GM23338 (cell line): ENCODE data around the gene ECE1. TPM values are rescaled to one million over a fixed set of nuclear protein-coding genes. Genes with fewer than 3 reads are reported as not detected.

ENCODE experiments used
- ATAC-seq: fragments of 200-7000 bp; cut with Tn5 transposase; 3 replicates; pipeline ENCODE4 v1.9.1; 2020
- DNase-seq: peaks from one replicate; pipeline ENCODE4 v3.0.0-alpha.2; 2015; ENCODE audit warnings: low spot score
- H2AFZ ChIP-seq: fragments of 200-600 bp; sonication (generic); 2 replicates; pipeline ENCODE4 v1.8.0; 2016; ENCODE audit warnings: antibody characterized with exemption, mild to moderate bottlenecking, moderate library complexity
- H3F3A ChIP-seq: fragments of 200-600 bp; sonication (generic); replicated peaks from 2 replicates; pipeline ENCODE4 v1.8.0; 2017; ENCODE audit warnings: antibody characterized with exemption, mixed run types, low read depth
- H3K27ac ChIP-seq: fragments of 200-600 bp; sonication (generic); 2 replicates; pipeline ENCODE4 v1.6.1; 2016; ENCODE audit warnings: low read depth
- H3K27me3 ChIP-seq: fragments of 200-600 bp; sonication (generic); 2 replicates; pipeline ENCODE4 v1.8.0; 2016; ENCODE audit warnings: mild to moderate bottlenecking, mixed run types, moderate library complexity; ENCODE audit not compliant: insufficient read depth
- H3K36me3 ChIP-seq: fragments of 200-600 bp; sonication (generic); 2 replicates; pipeline ENCODE4 v1.8.0; 2016; ENCODE audit warnings: mild to moderate bottlenecking; ENCODE audit not compliant: insufficient read depth
- H3K4me1 ChIP-seq: fragments of 200-600 bp; sonication (generic); 2 replicates; pipeline ENCODE4 v1.8.0; 2016; ENCODE audit warnings: mild to moderate bottlenecking, moderate library complexity; ENCODE audit not compliant: insufficient read depth
- H3K4me2 ChIP-seq: fragments of 200-600 bp; sonication (generic); 2 replicates; pipeline ENCODE4 v1.7.1; 2017; ENCODE audit warnings: mixed run types
- H3K4me3 ChIP-seq: fragments of 200-600 bp; sonication (generic); 2 replicates; pipeline ENCODE4 v1.6.1; 2016; ENCODE audit warnings: mixed run types
- H3K79me2 ChIP-seq: fragments of 200-600 bp; sonication (generic); replicated peaks from 2 replicates; pipeline ENCODE4 v1.8.0; 2017; ENCODE audit warnings: mild to moderate bottlenecking; ENCODE audit not compliant: insufficient read depth
- H3K9me2 ChIP-seq: fragments of 200-600 bp; sonication (generic); 2 replicates; pipeline ENCODE4 v1.8.0; 2017; ENCODE audit not compliant: insufficient read depth
- H4K20me1 ChIP-seq: fragments of 200-600 bp; sonication (generic); replicated peaks from 2 replicates; pipeline ENCODE4 v1.8.0; 2017; ENCODE audit warnings: mild to moderate bottlenecking; ENCODE audit not compliant: insufficient read depth
- H3K27ac Mint-ChIP-seq: 2 replicates; pipeline ENCODE4 v1.8.0; 2020; ENCODE audit warnings: inconsistent platforms, mild to moderate bottlenecking, moderate library complexity, mixed read lengths
- H3K27me3 Mint-ChIP-seq: 3 replicates; pipeline ENCODE4 v1.8.0; 2022; ENCODE audit warnings: low read depth, mild to moderate bottlenecking, moderate library complexity, mixed read lengths, inconsistent platforms; ENCODE audit not compliant: insufficient read depth, poor library complexity
- H3K36me3 Mint-ChIP-seq: 3 replicates; pipeline ENCODE4 v1.8.0; 2021; ENCODE audit warnings: low read depth, mild to moderate bottlenecking, inconsistent platforms, moderate library complexity, mixed read lengths
- H3K4me1 Mint-ChIP-seq: 3 replicates; pipeline ENCODE4 v1.8.0; 2020; ENCODE audit warnings: mild to moderate bottlenecking, inconsistent platforms, mixed read lengths
- H3K4me3 Mint-ChIP-seq: 3 replicates; pipeline ENCODE4 v1.8.0; 2021; ENCODE audit warnings: moderate library complexity, mild to moderate bottlenecking, inconsistent platforms, mixed read lengths
- H3K9me3 Mint-ChIP-seq: 3 replicates; pipeline ENCODE4 v1.8.0; 2020; ENCODE audit warnings: moderate library complexity, mild to moderate bottlenecking, inconsistent platforms, mixed read lengths
- CREB1 ChIP-seq: fragments of 250-450 bp; sonication (Bioruptor Pico); IDR thresholded peaks from 2 replicates; pipeline ENCODE4 v1.5.0; 2020; ENCODE audit warnings: low read depth, mild to moderate bottlenecking, moderate library complexity
- EZH2 ChIP-seq: fragments of 200-600 bp; sonication (generic); IDR thresholded peaks from one replicate; pipeline ENCODE4 v1.8.0; 2017; ENCODE audit warnings: antibody characterized with exemption, mild to moderate bottlenecking, low read depth; ENCODE audit not compliant: unreplicated experiment
- EZH2phosphoT487 ChIP-seq: fragments of 200-600 bp; sonication (generic); IDR thresholded peaks from one replicate; pipeline ENCODE4 v1.8.1; 2018; ENCODE audit warnings: antibody characterized with exemption; ENCODE audit not compliant: unreplicated experiment
- JUNB ChIP-seq: IDR thresholded peaks from one replicate; pipeline ENCODE4 v1.6.1; 2016; ENCODE audit warnings: antibody characterized with exemption; ENCODE audit not compliant: unreplicated experiment
- NANOG ChIP-seq: IDR thresholded peaks from 2 replicates; pipeline ENCODE4 v1.6.1; 2016; ENCODE audit warnings: antibody characterized with exemption, borderline replicate concordance
- POLR2AphosphoS5 ChIP-seq: IDR thresholded peaks from 2 replicates; pipeline ENCODE4 v1.6.1; 2016; ENCODE audit warnings: antibody characterized with exemption, low read depth
- STAT1 ChIP-seq: IDR thresholded peaks from one replicate; pipeline ENCODE4 v1.6.1; 2016; ENCODE audit warnings: antibody characterized with exemption; ENCODE audit not compliant: unreplicated experiment
- ZNF114 ChIP-seq: fragments of 250-450 bp; sonication (Bioruptor Pico); IDR thresholded peaks from 2 replicates; pipeline ENCODE4 v1.5.0; 2020; ENCODE audit warnings: mild to moderate bottlenecking, moderate library complexity
- ZNF331 ChIP-seq: fragments of 250-450 bp; sonication (Bioruptor Pico); IDR thresholded peaks from 2 replicates; pipeline ENCODE4 v1.5.0; 2020; ENCODE audit warnings: low read depth, mild to moderate bottlenecking, moderate library complexity
- polyA plus RNA-seq: library from polyadenylated mRNA; unstranded; fragments of >200 nt; fragmentation: Nextera tagmentation; extraction: Ambion mirVana; gene quantifications from 2 replicates; pipeline ENCODE4 v1.2.1, GENCODE V29; 2016
- total RNA-seq: library from RNA; depleted of rRNA; stranded (reverse); fragments of >200 nt; shearing (Covaris generic); gene quantifications from 2 replicates; pipeline ENCODE4 v1.2.3, GENCODE V29; 2014
- TF ChIP-seq, protein P1 (sequence below): fragments of 250-450 bp; sonication (Bioruptor Pico); IDR thresholded peaks from 2 replicates; pipeline ENCODE4 v1.5.0; 2020; ENCODE audit warnings: mild to moderate bottlenecking, moderate library complexity
- TF ChIP-seq, protein P2 (sequence below): IDR thresholded peaks from one replicate; pipeline ENCODE4 v1.6.1; 2018; ENCODE audit warnings: antibody characterized with exemption; ENCODE audit not compliant: unreplicated experiment
- TF ChIP-seq, protein P3 (sequence below): IDR thresholded peaks from 2 replicates; pipeline ENCODE4 v1.6.1; 2016; ENCODE audit warnings: antibody characterized with exemption
- TF ChIP-seq, protein P4 (sequence below), 2 experiments: fragments of 200-600 bp in 1 of 2; sonication (generic) in 1 of 2; conservative IDR thresholded peaks; 2 replicates each; pipeline versions ENCODE4 v1.5.1 to v1.6.1; 2016 to 2017; ENCODE audit warnings: antibody characterized with exemption in 2 of 2, low read depth in 2 of 2, mild to moderate bottlenecking in 2 of 2, moderate library complexity in 1 of 2

Gene ECE1
- total and polyA plus RNA-seq, 2 experiments from 2014 or later = 11.0 to 45.0 TPM

GRCh38 chr1:21308847-21309652 is 18.8 kb upstream of the ECE1 start:
- H2AFZ ChIP-seq = no peak overlapping the region
- peaks cover 4% of the 10 kb centered on the region; the same call in 1 of the 2 replicates for H4K20me1 ChIP-seq
- ATAC-seq (peak; percentile 7; the same call in 2 of the 3 replicates), DNase-seq (no peak)
- Mint-ChIP-seq H3K27me3 (peaks cover 10% of the 10 kb centered on the region), H3K4me1 (peaks cover 65% of the 10 kb centered on the region), H3K27ac (no peak overlapping the region), H3K36me3 (no peaks in the 10 kb centered on the region; the same call in 2 of the 3 replicates), H3K4me3 (no peak overlapping the region), H3K9me3 (no peaks in the 10 kb centered on the region)
- no peaks in the 10 kb centered on the region for H3K36me3 ChIP-seq
- H3K4me2 ChIP-seq = no peak overlapping the region
- H3F3A ChIP-seq = peaks cover 7% of the 10 kb centered on the region; the same call in 1 of the 2 replicates
- TF ChIP-seq, protein P1, sequence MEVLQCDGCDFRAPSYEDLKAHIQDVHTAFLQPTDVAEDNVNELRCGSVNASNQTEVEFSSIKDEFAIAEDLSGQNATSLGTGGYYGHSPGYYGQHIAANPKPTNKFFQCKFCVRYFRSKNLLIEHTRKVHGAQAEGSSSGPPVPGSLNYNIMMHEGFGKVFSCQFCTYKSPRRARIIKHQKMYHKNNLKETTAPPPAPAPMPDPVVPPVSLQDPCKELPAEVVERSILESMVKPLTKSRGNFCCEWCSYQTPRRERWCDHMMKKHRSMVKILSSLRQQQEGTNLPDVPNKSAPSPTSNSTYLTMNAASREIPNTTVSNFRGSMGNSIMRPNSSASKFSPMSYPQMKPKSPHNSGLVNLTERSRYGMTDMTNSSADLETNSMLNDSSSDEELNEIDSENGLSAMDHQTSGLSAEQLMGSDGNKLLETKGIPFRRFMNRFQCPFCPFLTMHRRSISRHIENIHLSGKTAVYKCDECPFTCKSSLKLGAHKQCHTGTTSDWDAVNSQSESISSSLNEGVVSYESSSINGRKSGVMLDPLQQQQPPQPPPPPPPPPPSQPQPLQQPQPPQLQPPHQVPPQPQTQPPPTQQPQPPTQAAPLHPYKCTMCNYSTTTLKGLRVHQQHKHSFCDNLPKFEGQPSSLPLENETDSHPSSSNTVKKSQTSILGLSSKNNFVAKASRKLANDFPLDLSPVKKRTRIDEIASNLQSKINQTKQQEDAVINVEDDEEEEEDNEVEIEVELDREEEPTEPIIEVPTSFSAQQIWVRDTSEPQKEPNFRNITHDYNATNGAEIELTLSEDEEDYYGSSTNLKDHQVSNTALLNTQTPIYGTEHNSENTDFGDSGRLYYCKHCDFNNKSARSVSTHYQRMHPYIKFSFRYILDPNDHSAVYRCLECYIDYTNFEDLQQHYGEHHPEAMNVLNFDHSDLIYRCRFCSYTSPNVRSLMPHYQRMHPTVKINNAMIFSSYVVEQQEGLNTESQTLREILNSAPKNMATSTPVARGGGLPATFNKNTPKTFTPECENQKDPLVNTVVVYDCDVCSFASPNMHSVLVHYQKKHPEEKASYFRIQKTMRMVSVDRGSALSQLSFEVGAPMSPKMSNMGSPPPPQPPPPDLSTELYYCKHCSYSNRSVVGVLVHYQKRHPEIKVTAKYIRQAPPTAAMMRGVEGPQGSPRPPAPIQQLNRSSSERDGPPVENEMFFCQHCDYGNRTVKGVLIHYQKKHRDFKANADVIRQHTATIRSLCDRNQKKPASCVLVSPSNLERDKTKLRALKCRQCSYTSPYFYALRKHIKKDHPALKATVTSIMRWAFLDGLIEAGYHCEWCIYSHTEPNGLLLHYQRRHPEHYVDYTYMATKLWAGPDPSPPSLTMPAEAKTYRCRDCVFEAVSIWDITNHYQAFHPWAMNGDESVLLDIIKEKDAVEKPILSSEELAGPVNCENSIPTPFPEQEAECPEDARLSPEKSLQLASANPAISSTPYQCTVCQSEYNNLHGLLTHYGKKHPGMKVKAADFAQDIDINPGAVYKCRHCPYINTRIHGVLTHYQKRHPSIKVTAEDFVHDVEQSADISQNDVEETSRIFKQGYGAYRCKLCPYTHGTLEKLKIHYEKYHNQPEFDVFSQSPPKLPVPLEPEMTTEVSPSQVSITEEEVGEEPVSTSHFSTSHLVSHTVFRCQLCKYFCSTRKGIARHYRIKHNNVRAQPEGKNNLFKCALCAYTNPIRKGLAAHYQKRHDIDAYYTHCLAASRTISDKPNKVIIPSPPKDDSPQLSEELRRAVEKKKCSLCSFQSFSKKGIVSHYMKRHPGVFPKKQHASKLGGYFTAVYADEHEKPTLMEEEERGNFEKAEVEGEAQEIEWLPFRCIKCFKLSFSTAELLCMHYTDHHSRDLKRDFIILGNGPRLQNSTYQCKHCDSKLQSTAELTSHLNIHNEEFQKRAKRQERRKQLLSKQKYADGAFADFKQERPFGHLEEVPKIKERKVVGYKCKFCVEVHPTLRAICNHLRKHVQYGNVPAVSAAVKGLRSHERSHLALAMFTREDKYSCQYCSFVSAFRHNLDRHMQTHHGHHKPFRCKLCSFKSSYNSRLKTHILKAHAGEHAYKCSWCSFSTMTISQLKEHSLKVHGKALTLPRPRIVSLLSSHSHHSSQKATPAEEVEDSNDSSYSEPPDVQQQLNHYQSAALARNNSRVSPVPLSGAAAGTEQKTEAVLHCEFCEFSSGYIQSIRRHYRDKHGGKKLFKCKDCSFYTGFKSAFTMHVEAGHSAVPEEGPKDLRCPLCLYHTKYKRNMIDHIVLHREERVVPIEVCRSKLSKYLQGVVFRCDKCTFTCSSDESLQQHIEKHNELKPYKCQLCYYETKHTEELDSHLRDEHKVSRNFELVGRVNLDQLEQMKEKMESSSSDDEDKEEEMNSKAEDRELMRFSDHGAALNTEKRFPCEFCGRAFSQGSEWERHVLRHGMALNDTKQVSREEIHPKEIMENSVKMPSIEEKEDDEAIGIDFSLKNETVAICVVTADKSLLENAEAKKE (CRISPR knock-in tag) = no peak
- TF ChIP-seq NANOG (no peak), EZH2phosphoT487 (no peak), CREB1 (no peak), ZNF331 (no peak), EZH2 (no peak), STAT1 (no peak), ZNF114 (no peak), POLR2AphosphoS5 (no peak), JUNB (no peak)
- TF ChIP-seq, protein P2, sequence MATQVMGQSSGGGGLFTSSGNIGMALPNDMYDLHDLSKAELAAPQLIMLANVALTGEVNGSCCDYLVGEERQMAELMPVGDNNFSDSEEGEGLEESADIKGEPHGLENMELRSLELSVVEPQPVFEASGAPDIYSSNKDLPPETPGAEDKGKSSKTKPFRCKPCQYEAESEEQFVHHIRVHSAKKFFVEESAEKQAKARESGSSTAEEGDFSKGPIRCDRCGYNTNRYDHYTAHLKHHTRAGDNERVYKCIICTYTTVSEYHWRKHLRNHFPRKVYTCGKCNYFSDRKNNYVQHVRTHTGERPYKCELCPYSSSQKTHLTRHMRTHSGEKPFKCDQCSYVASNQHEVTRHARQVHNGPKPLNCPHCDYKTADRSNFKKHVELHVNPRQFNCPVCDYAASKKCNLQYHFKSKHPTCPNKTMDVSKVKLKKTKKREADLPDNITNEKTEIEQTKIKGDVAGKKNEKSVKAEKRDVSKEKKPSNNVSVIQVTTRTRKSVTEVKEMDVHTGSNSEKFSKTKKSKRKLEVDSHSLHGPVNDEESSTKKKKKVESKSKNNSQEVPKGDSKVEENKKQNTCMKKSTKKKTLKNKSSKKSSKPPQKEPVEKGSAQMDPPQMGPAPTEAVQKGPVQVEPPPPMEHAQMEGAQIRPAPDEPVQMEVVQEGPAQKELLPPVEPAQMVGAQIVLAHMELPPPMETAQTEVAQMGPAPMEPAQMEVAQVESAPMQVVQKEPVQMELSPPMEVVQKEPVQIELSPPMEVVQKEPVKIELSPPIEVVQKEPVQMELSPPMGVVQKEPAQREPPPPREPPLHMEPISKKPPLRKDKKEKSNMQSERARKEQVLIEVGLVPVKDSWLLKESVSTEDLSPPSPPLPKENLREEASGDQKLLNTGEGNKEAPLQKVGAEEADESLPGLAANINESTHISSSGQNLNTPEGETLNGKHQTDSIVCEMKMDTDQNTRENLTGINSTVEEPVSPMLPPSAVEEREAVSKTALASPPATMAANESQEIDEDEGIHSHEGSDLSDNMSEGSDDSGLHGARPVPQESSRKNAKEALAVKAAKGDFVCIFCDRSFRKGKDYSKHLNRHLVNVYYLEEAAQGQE = no peak
- TF ChIP-seq, protein P3, sequence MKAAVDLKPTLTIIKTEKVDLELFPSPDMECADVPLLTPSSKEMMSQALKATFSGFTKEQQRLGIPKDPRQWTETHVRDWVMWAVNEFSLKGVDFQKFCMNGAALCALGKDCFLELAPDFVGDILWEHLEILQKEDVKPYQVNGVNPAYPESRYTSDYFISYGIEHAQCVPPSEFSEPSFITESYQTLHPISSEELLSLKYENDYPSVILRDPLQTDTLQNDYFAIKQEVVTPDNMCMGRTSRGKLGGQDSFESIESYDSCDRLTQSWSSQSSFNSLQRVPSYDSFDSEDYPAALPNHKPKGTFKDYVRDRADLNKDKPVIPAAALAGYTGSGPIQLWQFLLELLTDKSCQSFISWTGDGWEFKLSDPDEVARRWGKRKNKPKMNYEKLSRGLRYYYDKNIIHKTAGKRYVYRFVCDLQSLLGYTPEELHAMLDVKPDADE = no peak
- TF ChIP-seq, protein P4, sequence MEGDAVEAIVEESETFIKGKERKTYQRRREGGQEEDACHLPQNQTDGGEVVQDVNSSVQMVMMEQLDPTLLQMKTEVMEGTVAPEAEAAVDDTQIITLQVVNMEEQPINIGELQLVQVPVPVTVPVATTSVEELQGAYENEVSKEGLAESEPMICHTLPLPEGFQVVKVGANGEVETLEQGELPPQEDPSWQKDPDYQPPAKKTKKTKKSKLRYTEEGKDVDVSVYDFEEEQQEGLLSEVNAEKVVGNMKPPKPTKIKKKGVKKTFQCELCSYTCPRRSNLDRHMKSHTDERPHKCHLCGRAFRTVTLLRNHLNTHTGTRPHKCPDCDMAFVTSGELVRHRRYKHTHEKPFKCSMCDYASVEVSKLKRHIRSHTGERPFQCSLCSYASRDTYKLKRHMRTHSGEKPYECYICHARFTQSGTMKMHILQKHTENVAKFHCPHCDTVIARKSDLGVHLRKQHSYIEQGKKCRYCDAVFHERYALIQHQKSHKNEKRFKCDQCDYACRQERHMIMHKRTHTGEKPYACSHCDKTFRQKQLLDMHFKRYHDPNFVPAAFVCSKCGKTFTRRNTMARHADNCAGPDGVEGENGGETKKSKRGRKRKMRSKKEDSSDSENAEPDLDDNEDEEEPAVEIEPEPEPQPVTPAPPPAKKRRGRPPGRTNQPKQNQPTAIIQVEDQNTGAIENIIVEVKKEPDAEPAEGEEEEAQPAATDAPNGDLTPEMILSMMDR (conservative IDR thresholded peaks at IDR 0.05; ENCODE audit: low read depth in 2 of 2) = no peak
- no peaks in the 10 kb centered on the region for H3K27me3 ChIP-seq
- H3K27ac ChIP-seq = 0 out of 2 replicates have a peak overlapping the region, but pooled peaks have one; percentile 32
- H3K4me3 ChIP-seq = no peak overlapping the region
- H3K4me1 ChIP-seq = peaks cover 34% of the 10 kb centered on the region
- H3K9me2 ChIP-seq = no peaks in the 10 kb centered on the region
- H3K79me2 ChIP-seq = peaks cover 4% of the 10 kb centered on the region; the same call in 1 of the 2 replicates
